Activated CD8-positive, alpha-beta memory T cell treated with anti-CD3 and anti-CD28 coated beads, Interleukin-2, amount 50 U/mL, for 48 hours (primary cell): ENCODE data around the gene PSMD11.
"Not testable (repeated sequence)": the region's sequence is repeated elsewhere in the genome, so short reads cannot be mapped to it uniquely, and the experiment has no call there.

Experiments used
- DNase-seq: peaks from one replicate; pipeline ENCODE4 v3.0.0-alpha.2; 2020

The PSMD11 gene

GRCh38 chr17:32515677-32516383 lies 71.5 kb downstream of the PSMD11 start:
- no peak for DNase-seq

- DNase-seq = no peak
Observed at GRCh38 chr17:32516450-32516849, 72.1 kb downstream of the PSMD11 start.

GRCh38 chr17:32516940-32517701 lies 72.8 kb downstream of the PSMD11 start:
- no peak for DNase-seq

- DNase-seq = no peak
Observed at GRCh38 chr17:32517982-32518381, 73.7 kb downstream of the PSMD11 start.

GRCh38 chr17:32518646-32519227 lies 74.4 kb downstream of the PSMD11 start:
- no peak for DNase-seq

GRCh38 chr17:32519228-32520103 lies 75.2 kb downstream of the PSMD11 start:
- peak; percentile 85 for DNase-seq

GRCh38 chr17:32520104-32520701 lies 75.9 kb downstream of the PSMD11 start:
- peak; percentile 75 for DNase-seq

GRCh38 chr17:32520737-32521404 lies 76.6 kb downstream of the PSMD11 start:
- no peak for DNase-seq

GRCh38 chr17:32523017-32523680 lies 78.8 kb downstream of the PSMD11 start:
- DNase-seq = peak; percentile 69

- DNase-seq = peak; percentile 69
Observed at GRCh38 chr17:32523827-32524552, 79.7 kb downstream of the PSMD11 start.

- DNase-seq = not testable (repeated sequence)
Observed at GRCh38 chr17:32524553-32524880, 80.2 kb downstream of the PSMD11 start.

- DNase-seq = no peak
Observed at GRCh38 chr17:32525122-32525521, 80.8 kb downstream of the PSMD11 start.

GRCh38 chr17:32527146-32527545 lies 82.8 kb downstream of the PSMD11 start:
- no peak for DNase-seq

- DNase-seq = no peak
Observed at GRCh38 chr17:32528825-32529224, 84.5 kb downstream of the PSMD11 start.

GRCh38 chr17:32529604-32530003 lies 85.3 kb downstream of the PSMD11 start:
- DNase-seq = no peak
